ENCODE results near the gene DNM3. TPM values are rescaled to one million over a fixed set of nuclear protein-coding genes. Genes with fewer than 3 reads are reported as not detected.

DNM3 gene
- total RNA-seq, 4 donors from 2014 or later, result 2.7 to 4.5 (median 4.0) TPM

DNA sequence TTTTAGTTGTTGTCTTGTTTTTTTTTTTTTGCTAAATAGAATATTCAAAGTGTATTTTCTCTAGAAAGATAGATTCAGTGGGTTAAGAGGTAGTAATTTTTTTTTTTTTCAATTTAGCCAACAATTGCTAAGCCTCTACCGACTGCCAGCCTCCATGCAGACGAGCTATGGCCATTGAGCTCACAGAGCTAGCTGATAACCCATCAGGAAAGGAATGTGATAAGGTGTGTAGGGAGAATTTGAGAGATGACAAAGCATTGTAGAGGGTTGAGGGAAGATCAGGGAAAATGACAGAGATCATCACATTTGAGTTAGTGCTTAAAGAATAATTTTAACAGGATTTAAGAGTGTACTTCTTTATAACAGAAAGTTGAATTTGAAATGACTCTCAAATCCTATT is 30.6 kb downstream of the DNM3 start:
- intact Hi-C loops (cut with DNase I; ENCODE audit: low total_unique reads), result no loop called here
- DNase-seq (ENCODE audit: low spot score in 2 of 2), result no peak
- 83 to 87% methylated on average over 2 of the region's 2 CpGs for WGBS, 2 donors
- no peak overlapping the region for H3K4me3 ChIP-seq (ENCODE audit: low read depth, poor library complexity, severe bottlenecking)
- TF ChIP-seq, protein P1, sequence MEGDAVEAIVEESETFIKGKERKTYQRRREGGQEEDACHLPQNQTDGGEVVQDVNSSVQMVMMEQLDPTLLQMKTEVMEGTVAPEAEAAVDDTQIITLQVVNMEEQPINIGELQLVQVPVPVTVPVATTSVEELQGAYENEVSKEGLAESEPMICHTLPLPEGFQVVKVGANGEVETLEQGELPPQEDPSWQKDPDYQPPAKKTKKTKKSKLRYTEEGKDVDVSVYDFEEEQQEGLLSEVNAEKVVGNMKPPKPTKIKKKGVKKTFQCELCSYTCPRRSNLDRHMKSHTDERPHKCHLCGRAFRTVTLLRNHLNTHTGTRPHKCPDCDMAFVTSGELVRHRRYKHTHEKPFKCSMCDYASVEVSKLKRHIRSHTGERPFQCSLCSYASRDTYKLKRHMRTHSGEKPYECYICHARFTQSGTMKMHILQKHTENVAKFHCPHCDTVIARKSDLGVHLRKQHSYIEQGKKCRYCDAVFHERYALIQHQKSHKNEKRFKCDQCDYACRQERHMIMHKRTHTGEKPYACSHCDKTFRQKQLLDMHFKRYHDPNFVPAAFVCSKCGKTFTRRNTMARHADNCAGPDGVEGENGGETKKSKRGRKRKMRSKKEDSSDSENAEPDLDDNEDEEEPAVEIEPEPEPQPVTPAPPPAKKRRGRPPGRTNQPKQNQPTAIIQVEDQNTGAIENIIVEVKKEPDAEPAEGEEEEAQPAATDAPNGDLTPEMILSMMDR (IDR thresholded peaks at IDR 0.05), result no peak
- TF ChIP-seq POLR2A (IDR thresholded peaks at IDR 0.05), result no peak

DNA sequence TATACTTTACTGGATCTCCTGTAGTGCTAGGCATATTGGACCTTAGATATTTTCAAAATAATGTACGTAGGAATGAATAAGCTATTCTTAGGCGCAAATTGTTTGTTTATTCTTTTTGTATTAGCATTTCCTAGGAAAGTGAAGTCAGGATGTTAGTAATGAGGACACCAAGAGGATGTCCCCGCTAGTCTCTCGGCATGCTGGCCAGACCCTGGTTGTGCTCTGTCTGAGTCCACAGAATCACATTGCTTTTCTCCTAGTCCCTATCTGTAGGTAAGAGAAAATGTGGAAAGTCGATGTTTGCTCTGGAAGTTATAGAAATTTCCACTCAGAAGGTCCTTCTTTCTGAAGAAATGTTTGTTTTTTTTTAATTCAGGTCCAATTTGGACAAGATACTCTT is 31.1 kb downstream of the DNM3 start:
- WGBS, 2 donors, result 84 to 89% methylated on average over 5 of the region's 5 CpGs
- DNase-seq (ENCODE audit: low spot score in 2 of 2), result no peak
- H3K4me3 ChIP-seq (ENCODE audit: low read depth, poor library complexity, severe bottlenecking), result no peak overlapping the region
- TF ChIP-seq POLR2A (IDR thresholded peaks at IDR 0.05), result no peak
- TF ChIP-seq, protein P1 (IDR thresholded peaks at IDR 0.05), result no peak
- intact Hi-C loops (cut with DNase I; ENCODE audit: low total_unique reads), result no loop called here

DNA sequence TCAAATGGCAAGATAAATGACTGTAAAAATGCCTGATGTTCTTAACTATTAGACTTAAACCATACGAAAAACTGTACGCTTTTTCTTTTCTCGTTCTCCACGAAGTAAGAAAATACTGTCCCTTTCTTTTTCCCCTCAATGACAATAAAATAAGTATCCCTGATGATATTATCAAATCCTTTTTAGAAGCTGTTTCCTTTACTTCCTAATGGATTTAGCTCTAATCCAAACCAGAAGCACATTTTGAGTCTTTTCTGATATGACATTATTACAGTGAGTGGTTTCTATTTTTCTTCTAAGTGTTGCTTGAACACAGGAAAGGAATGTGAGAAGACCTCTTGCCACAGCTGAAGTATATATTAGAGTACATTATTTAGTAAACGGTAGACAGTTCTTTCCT is 32.4 kb downstream of the DNM3 start:
- intact Hi-C loops (cut with DNase I; ENCODE audit: low total_unique reads), result no loop called here
- DNase-seq (ENCODE audit: low spot score in 2 of 2), result no peak
- no peak for TF ChIP-seq POLR2A (IDR thresholded peaks at IDR 0.05)
- TF ChIP-seq, protein P1 (IDR thresholded peaks at IDR 0.05), result no peak
- H3K4me3 ChIP-seq (ENCODE audit: low read depth, poor library complexity, severe bottlenecking), result no peak overlapping the region
- 75 to 78% methylated on average over 5 of the region's 5 CpGs for WGBS, 2 donors

DNA sequence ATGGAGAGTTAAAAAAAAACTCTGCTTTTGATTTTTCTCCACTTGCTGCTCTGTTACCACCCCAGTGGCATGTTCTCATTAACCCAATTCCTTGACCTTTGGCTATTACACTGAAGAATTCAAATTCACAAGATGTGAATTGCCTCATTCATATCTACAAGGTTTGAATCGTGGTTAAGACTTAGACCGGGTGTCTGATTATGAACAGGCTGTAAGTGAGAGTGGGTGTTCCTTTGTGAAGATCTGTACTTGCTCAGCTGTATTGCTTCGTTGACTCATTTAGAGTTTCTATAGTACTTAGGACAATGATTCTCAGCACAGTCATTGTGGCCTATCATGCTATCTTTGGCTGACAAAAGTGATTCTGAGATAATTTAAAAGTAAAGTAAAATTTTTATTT is 36.4 kb downstream of the DNM3 start:
- intact Hi-C loops (cut with DNase I; ENCODE audit: low total_unique reads), result no loop called here
- no peak for TF ChIP-seq POLR2A (IDR thresholded peaks at IDR 0.05)
- TF ChIP-seq, protein P1 (IDR thresholded peaks at IDR 0.05), result no peak
- WGBS, 2 donors, result 57 to 68% methylated on average over 3 of the region's 3 CpGs
- no peak overlapping the region for H3K4me3 ChIP-seq (ENCODE audit: low read depth, poor library complexity, severe bottlenecking)
- DNase-seq (ENCODE audit: low spot score in 2 of 2), result no peak

DNA sequence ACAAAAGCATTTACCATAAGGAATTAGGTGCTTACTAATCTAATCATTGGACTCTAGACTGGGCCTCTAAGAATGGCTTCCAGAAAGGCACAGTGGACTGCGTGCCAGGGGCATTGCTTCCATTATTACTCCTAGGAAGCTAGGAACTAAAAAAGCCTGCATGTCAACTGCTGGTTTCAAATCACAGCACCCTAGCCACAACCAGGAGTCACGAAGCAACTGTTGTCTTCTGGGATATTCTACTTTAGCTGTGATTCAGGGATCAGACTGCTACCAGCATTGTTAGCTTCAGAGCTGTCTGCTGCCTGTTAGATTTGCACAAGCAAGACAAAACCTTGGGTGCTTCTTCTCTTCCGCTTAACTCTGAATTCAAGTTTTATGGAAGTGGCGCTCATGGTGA is 38.3 kb downstream of the DNM3 start:
- H3K4me3 ChIP-seq (ENCODE audit: low read depth, poor library complexity, severe bottlenecking), result no peak overlapping the region
- no peak for DNase-seq (ENCODE audit: low spot score in 2 of 2)
- no peak for TF ChIP-seq POLR2A (IDR thresholded peaks at IDR 0.05)
- TF ChIP-seq, protein P1 (IDR thresholded peaks at IDR 0.05), result no peak
- 95 to 97% methylated on average over 4 of the region's 4 CpGs for WGBS, 2 donors
- intact Hi-C loops (cut with DNase I; ENCODE audit: low total_unique reads), result no loop called here

DNA sequence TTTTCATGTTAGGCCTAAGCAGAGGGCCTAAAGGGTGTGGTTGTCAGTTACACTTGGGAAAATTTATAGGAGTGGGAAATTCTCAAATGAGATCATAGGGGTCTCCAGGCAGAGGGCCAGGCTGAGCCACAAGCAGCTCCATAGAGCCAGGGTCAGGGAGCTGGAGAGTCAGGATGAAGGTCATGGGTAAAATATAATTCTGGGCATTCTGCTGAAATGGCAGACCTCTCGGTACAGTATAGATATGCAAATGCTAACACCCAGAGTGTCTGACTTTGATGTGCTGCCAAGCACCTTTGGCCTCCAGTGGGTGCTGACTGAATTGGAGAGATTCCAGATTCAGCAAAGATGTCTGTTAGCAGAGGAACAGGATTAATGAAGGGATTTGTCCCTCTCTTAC is 40.1 kb downstream of the DNM3 start:
- intact Hi-C loops (cut with DNase I; ENCODE audit: low total_unique reads), result no loop called here
- H3K4me3 ChIP-seq (ENCODE audit: low read depth, poor library complexity, severe bottlenecking), result no peak overlapping the region
- no peak for DNase-seq (ENCODE audit: low spot score in 2 of 2)
- 54 to 57% methylated on average over 1 of the region's 1 CpG for WGBS, 2 donors
- no peak for TF ChIP-seq POLR2A (IDR thresholded peaks at IDR 0.05)
- TF ChIP-seq, protein P1 (IDR thresholded peaks at IDR 0.05), result no peak

All from lower leg skin (tissue), 4 donors.